DOHH2 (cell line): ENCODE results near the gene CASTOR2.

Source experiments
- CTCF ChIP-seq: fragments of 200-600 bp; sonication (generic); IDR thresholded peaks from one replicate; pipeline ENCODE4 v1.5.1; 2014; ENCODE audit warnings: antibody characterized with exemption, mild to moderate bottlenecking, low read depth, low read length; ENCODE audit not compliant: poor library complexity, severe bottlenecking
- EZH2phosphoT487 ChIP-seq: fragments of 200-600 bp; sonication (generic); IDR thresholded peaks from 2 replicates; pipeline ENCODE4 v1.6.1; 2017; ENCODE audit warnings: borderline replicate concordance, mild to moderate bottlenecking, antibody characterized with exemption, low read length, moderate library complexity, mixed read lengths

- TF ChIP-seq CTCF, result no peak
- no peak for TF ChIP-seq EZH2phosphoT487
Measured at GRCh38 chr7:75039166-75039565, 74.7 kb downstream of the CASTOR2 start.
